ENCODE data around the gene SARDH.

GRCh38 chr9:133691626-133692363, 46.4 kb downstream of the SARDH start:
- TF ChIP-seq CTCF (IDR thresholded peaks at IDR 0.05), result no peak
- no peak for TF ChIP-seq POLR2A (IDR thresholded peaks at IDR 0.05)

All from heart left ventricle (tissue), 13 donors.